PC-3 (cell line): ENCODE results near the gene RNF181.

Experiments
- EZH2phosphoT487 ChIP-seq: fragments of 300-600 bp; sonication (generic); IDR thresholded peaks from 2 replicates; pipeline ENCODE4 v1.6.1; 2018; ENCODE audit warnings: mild to moderate bottlenecking, antibody characterized with exemption, low read length, borderline replicate concordance
- TF ChIP-seq, protein P1 (sequence below): fragments of 300-600 bp; sonication (generic); conservative IDR thresholded peaks from 2 replicates; pipeline ENCODE4 v1.5.1; 2017; ENCODE audit warnings: antibody characterized with exemption, low read depth, mild to moderate bottlenecking, low read length

DNA sequence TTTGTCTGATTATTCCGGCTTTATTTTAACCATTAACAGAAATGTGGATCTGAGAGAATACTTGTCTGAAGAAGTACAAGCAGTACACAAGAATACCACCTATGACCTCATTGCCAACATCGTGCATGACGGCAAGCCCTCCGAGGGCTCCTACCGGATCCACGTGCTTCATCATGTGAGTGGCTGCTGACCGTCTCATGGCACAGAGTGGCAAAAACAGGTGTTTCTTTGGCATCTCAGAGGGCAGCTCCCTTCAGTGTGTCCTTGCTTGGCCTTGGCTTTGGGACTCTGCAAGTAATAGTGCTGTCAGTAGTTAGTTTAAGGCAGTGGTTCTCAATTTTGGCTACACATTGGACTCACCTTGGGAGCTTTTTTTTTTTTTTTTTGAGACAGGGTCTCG is 49.4 kb downstream of the RNF181 start:
- TF ChIP-seq, protein P1, sequence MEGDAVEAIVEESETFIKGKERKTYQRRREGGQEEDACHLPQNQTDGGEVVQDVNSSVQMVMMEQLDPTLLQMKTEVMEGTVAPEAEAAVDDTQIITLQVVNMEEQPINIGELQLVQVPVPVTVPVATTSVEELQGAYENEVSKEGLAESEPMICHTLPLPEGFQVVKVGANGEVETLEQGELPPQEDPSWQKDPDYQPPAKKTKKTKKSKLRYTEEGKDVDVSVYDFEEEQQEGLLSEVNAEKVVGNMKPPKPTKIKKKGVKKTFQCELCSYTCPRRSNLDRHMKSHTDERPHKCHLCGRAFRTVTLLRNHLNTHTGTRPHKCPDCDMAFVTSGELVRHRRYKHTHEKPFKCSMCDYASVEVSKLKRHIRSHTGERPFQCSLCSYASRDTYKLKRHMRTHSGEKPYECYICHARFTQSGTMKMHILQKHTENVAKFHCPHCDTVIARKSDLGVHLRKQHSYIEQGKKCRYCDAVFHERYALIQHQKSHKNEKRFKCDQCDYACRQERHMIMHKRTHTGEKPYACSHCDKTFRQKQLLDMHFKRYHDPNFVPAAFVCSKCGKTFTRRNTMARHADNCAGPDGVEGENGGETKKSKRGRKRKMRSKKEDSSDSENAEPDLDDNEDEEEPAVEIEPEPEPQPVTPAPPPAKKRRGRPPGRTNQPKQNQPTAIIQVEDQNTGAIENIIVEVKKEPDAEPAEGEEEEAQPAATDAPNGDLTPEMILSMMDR: no peak
- no peak for TF ChIP-seq EZH2phosphoT487
